HG02588 (cell line): ENCODE data around the gene HNRNPF.

Experiments used
- ATAC-seq: cut with Tn5 transposase; IDR thresholded peaks from one replicate; pipeline ENCODE4 v1.9.1; 2021; ENCODE audit warnings: mild to moderate bottlenecking, moderate library complexity; ENCODE audit not compliant: unreplicated experiment

The HNRNPF gene

GRCh38 chr10:43377424-43377883 lies 31.5 kb downstream of the HNRNPF start:
- ATAC-seq: no peak

GRCh38 chr10:43376828-43377423 lies 32.1 kb downstream of the HNRNPF start:
- ATAC-seq: no peak

GRCh38 chr10:43376046-43376635 lies 32.8 kb downstream of the HNRNPF start:
- ATAC-seq: no peak

- ATAC-seq: no peak
These were observed 33.5 kb downstream of the HNRNPF start for GRCh38 chr10:43375401-43376020.

GRCh38 chr10:43374194-43374593 lies 34.8 kb downstream of the HNRNPF start:
- ATAC-seq: no peak

- ATAC-seq: no peak
These were observed 35.5 kb downstream of the HNRNPF start for GRCh38 chr10:43373461-43373860.

- no peak for ATAC-seq
These were observed 36.1 kb downstream of the HNRNPF start for GRCh38 chr10:43372765-43373361.

- no peak for ATAC-seq
These were observed 37.6 kb downstream of the HNRNPF start, which contains the start of gene FXYD4 for GRCh38 chr10:43371418-43371817. TSS of gene FXYD4 (plus strand) at chr10:43371636. CDS start at chr10:43373747, 2,111 bp downstream.

GRCh38 chr10:43370671-43371215 lies 38.2 kb downstream of the HNRNPF start:
- ATAC-seq: no peak

- no peak for ATAC-seq
These were observed 39.1 kb downstream of the HNRNPF start for GRCh38 chr10:43369921-43370320.

- no peak for ATAC-seq
These were observed 44.0 kb downstream of the HNRNPF start for GRCh38 chr10:43365001-43365400.

GRCh38 chr10:43362191-43362839 lies 46.7 kb downstream of the HNRNPF start:
- peak; percentile 98 for ATAC-seq

- ATAC-seq: no peak
These were observed 47.3 kb downstream of the HNRNPF start for GRCh38 chr10:43361547-43362190.

- ATAC-seq: no peak
These were observed 48.9 kb downstream of the HNRNPF start for GRCh38 chr10:43360086-43360485.

GRCh38 chr10:43355749-43356371 lies 53.1 kb downstream of the HNRNPF start:
- no peak for ATAC-seq

GRCh38 chr10:43354879-43355380 lies 54.1 kb downstream of the HNRNPF start:
- ATAC-seq: no peak

- no peak for ATAC-seq
These were observed 54.7 kb downstream of the HNRNPF start for GRCh38 chr10:43354330-43354635.

GRCh38 chr10:43353495-43354329 lies 55.3 kb downstream of the HNRNPF start:
- ATAC-seq: no peak

- ATAC-seq: no peak
These were observed 56.0 kb downstream of the HNRNPF start for GRCh38 chr10:43352951-43353350.
